ENCODE data around the gene CA11.

DNA sequence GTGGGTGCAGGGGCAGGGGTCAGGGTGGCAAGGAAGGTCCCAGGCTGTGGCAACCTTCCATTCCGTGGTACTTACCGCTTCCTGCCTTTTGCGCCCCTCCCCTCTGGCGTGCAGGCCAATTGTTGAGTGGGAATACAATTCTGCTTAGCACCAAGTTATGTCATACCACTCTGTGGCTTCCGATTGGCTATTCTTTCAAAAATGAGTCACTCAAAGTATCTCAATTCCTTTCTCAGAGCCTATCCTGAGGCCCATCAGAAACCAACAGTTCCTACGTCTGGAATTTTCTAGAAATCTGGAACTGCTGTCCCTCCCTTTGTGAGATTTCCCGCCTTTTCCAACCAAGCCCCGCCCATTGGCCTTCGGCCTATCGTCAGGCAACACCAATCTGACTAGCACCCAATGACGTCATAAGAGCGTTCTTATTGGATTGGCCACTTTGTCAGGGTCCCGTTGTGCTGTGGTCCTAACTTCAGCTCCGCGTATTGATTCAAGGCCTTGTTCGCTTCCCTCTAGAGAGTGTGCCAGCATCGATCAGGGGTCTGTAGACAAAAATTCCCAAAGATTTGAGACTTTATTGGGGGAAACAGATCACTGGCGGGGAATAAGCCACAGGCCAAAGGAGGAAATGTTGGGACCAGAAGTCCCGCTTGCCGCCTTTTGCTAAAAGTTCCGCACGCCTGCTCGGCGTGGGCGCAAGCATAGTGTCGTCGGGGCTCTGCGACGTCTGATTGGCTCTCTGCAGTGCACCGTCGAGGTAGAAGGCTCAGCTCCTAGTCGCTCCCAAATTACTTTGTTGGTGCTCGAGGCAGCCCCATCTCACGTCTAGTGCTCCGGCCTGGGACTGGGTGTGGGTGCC lies 15.1 kb upstream of the CA11 start:
- TF ChIP-seq, protein P1, sequence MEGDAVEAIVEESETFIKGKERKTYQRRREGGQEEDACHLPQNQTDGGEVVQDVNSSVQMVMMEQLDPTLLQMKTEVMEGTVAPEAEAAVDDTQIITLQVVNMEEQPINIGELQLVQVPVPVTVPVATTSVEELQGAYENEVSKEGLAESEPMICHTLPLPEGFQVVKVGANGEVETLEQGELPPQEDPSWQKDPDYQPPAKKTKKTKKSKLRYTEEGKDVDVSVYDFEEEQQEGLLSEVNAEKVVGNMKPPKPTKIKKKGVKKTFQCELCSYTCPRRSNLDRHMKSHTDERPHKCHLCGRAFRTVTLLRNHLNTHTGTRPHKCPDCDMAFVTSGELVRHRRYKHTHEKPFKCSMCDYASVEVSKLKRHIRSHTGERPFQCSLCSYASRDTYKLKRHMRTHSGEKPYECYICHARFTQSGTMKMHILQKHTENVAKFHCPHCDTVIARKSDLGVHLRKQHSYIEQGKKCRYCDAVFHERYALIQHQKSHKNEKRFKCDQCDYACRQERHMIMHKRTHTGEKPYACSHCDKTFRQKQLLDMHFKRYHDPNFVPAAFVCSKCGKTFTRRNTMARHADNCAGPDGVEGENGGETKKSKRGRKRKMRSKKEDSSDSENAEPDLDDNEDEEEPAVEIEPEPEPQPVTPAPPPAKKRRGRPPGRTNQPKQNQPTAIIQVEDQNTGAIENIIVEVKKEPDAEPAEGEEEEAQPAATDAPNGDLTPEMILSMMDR (IDR thresholded peaks at IDR 0.05; ENCODE audit: low read depth, low read length), result no peak
- no peak for TF ChIP-seq MYC (IDR thresholded peaks at IDR 0.05; ENCODE audit: low read depth, low read length)
- no peak for TF ChIP-seq POLR2A (IDR thresholded peaks at IDR 0.05; ENCODE audit: extremely low read depth, insufficient read length)

Measured in NB4 (cell line).